GM03348 (cell line): ENCODE measurements around the gene CYP4B1.
"Not testable (repeated sequence)": the region's sequence is repeated elsewhere in the genome, so short reads cannot be mapped to it uniquely, and the experiment has no call there.

ENCODE experiments used
- DNase-seq: peaks from one replicate; pipeline ENCODE4 v3.0.0; 2012; ENCODE audit warnings: low spot score

The CYP4B1 gene

DNA sequence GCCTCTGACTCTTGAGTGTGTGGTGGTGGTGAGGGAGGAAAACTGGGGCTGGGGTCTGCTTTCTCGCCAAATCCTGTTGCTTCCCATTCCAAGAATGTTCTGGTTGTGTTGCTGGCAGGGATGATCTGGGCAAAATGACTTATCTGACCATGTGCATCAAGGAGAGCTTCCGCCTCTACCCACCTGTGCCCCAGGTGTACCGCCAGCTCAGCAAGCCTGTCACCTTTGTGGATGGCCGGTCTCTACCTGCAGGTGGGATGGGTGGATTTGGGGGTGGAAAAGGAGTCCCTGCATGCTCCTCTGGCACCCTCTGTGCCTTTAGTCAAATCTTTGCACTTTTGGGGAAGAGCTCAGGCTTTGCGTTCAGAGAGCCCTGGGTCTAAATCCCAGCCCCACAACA, 18.1 kb downstream of the CYP4B1 start:
- no peak for DNase-seq

- DNase-seq: no peak
These were observed 19.0 kb downstream of the CYP4B1 start for GRCh38 chr1:46817814-46818213.

DNA sequence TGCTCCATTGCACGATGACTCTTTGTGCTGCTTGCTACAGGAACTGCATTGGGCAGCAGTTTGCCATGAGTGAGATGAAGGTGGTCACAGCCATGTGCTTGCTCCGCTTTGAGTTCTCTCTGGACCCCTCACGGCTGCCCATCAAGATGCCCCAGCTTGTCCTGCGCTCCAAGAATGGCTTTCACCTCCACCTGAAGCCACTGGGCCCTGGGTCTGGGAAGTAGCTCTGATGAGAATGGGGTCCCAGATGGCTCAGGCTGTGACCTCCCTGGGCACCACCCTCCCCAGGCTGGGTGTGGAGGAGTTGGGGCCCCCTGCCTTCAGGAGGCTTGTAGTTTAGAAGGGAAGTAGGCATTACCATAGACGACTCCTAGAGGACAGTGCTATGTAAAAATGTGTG, 19.7 kb downstream of the CYP4B1 start:
- no peak for DNase-seq

DNA sequence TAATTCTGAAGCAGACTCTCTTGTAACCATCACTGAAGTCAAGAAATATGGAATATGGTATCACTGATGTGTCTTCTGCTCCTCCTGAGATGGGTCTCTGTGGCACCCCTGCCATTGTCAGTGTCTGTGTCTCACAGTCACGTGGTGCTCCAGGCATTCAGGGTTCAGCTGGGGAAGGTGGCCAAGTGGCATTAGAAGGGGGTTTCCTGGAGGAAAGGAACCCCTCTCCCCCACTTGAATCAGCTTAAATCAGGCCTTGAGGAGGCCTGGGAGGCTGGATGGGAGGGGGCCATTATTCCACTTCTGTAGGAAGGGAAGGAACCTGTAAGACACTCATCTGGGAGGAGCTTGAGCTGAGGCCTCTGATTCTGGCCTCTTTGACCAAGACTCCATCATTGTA, 20.5 kb downstream of the CYP4B1 start:
- no peak for DNase-seq

DNA sequence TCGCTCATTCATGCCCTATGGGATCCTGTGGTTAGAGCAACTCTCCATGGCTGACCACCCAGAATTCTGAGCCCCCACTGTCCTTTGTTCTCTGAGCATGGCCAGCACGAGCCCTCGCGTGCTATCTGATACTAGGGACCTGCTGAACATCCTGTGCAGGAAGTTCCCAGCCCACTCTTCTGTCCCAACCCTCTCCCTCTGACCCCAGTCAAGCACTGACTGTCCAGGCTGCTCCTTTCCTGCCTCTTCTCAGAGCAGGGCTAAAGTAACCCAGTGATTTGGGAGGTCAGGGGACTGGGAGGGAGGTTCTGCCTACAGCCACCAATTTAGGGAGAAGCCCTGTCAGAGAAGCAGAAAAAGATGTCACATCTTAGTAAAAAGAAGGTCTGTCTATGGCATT, 21.2 kb downstream of the CYP4B1 start:
- no peak for DNase-seq

- DNase-seq: no peak
These were observed 21.8 kb downstream of the CYP4B1 start for GRCh38 chr1:46820560-46821060.

DNA sequence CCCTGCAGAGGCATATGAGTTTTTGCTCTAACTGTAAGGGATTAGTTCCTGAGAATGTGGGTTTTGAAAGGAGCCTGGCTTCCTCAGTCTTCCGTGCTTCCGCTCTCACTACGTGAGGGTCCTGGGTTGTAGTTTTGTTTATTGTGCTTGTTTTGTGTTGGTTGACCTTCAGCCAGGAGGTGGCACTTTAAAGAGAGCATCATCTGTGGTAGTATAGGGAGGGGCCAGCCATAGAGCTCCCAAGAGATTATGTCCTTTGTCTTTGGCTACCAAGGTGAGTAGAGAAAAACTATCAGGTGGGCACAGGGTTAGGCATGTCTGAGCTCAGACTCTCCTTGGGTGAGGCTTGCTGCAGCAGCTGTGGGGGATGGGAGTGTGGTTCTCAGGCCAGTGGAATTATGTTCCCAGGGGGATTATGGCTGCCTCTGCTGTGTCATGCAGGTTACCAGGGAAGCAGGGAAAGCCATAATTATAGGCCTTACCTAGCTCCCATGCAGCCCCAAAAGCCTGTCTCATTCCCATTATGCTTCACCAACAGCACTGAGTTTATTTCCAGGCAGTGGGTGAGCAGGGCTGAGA, 23.5 kb downstream of the CYP4B1 start:
- DNase-seq: no peak

GRCh38 chr1:46823151-46823550, 24.3 kb downstream of the CYP4B1 start:
- no peak for DNase-seq

GRCh38 chr1:46826892-46827291, 28.0 kb downstream of the CYP4B1 start:
- not testable (repeated sequence) for DNase-seq

DNA sequence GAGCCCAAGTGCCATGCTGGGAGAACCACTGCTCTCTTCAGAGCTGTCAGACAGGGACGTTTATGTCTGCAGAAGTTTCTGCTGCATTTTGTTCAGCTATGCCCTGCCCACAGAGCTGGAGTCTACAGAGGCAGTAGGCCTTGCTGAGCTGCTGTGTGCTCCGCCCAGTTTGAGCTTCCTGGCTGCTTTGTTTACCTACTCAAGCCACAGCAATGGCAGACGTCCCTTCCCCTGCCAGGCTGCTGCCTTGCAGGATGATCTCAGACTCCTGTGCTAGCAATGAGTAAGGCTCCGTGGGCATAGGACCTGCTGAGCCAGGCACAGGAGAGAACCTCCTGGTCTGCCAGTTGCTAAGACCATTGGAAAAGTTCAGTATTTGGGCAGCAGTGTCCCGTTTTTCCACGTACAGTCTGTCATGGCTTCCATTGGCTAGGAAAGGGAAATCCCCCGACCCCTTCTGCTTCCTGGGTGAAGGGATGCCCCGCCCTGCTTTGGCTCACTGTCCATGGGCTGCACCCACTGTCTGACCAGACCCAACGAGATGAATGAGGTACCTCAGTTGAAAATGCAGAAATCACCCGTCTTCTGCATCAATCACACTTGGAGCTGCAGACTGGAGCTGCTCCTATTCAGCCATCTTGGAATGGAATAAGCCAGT, 31.9 kb downstream of the CYP4B1 start:
- no peak for DNase-seq

DNA sequence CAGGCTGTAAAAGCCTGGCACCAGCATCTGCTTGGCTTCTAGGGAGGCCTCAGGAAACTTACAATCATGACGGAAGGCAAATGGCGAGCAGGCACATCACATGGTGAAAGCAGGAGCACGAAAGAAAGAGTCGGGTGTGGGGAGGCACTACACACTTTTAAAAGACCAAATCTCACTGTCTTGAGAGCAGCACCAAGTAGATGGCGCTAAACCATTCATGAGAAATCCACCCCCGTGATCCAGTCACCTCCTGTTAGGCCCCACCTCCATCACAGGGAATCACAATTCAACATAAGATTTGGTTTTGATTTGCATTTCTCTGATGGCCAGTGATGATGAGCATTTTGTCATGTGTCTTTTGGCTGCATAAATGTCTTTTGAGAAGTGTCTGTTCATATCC, 36.6 kb downstream of the CYP4B1 start:
- not testable (repeated sequence) for DNase-seq

GRCh38 chr1:46846386-46846785, 47.5 kb downstream of the CYP4B1 start:
- not testable (repeated sequence) for DNase-seq

DNA sequence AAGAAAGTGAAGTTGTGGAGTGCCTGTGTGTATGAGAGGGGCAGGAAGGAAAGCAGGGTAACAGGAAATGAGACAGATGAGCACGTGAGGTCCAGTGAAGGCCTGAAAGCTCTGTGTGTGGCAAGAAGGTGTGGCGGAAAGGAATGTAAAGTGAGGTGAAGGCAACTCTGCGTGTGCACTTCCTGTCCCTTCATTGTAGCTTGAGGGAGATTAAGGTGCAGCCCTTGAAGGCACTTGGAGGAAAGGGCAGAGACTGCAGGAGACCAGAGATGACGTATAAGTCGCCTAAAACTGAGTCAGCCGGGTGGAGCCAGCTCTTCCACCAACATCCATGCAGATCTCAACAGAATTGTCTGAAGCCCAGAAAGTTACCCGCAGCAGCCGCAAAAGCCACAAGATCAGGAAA, 58.8 kb downstream of the CYP4B1 start:
- not testable (repeated sequence) for DNase-seq

GRCh38 chr1:46862348-46862747, 63.5 kb downstream of the CYP4B1 start:
- no peak for DNase-seq
